ENCODE data around the gene NKD1.
A peak's percentile ranks its signal among the peaks of the same experiment; 100 is the strongest.

The NKD1 gene

DNA sequence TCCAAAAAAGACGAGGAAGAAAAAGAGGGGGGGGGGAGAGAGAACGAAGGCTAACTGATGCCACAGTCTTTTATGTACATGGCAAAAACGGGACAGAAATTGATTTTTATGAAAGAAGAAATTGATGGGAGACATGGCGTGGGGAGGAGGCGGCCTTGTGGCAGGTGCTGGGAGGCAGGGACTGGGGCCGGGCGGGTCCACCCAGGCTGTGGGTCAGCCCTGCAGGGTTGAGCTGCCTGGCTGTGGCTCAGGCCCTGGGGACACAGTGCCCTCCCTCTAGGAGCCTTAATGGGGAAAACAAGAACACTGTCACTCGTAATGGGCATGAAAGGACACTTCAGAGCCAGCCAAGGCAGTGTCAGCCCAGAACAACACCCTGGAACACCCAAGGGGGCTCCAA, 98.1 kb downstream of the NKD1 start:
- no peak for DNase-seq (ENCODE audit: low read depth)

DNA sequence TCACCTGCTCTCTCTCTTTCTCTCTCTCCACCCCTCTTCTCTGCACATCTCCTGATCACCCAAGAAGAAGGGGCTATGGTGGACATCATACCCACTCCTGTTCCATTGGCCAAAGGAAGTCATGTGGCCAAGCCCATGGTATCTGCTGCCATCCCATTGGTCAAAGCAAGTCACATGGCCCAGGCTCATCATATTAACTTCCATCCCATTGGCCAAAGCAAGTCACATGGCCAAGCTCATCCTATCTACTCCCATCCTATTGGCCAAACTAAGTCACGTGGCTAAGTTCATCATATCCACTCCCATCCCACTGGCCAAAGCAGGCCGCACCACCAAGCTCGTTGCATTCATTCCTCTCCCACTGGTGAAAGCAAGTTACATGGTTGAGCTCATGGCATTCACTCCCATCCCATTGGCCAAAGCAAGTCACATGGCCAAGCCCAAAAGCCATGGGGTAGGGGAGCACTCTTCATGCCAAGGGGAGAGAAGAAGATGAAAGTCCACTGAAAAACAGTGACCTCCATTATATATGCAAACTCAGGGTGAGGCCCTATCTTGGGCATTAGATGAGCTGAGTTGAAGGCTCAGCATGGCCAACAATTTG, 103.7 kb downstream of the NKD1 start:
- DNase-seq (ENCODE audit: low read depth): no peak

DNA sequence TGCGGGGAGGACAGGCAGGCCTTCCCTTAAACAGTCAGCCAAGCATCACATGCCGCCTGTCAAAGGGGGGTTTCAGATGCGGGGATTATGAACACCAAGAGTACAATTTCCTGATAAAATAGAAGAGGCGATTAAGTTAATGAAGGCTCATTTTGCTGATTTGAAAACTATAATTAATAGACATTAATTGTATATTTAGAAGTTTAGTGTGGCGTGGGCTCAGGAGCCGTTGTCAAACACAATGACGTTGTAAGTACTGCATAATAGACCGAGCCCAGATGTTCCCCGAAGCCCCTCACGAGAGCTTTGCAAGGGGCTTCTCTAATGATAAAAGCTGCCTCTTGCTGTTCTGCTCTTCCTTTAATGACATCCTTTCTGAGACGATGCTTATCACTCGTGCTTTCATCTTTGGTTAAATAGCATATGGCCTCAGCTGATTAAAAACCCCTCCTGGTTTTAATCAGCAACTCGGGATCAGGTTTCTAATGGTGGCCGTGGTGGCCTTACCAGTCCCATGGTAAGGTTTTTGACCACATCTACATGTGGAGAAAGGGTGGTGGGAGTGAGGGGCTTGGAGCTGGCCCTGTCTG, 104.7 kb downstream of the NKD1 start:
- DNase-seq (ENCODE audit: low read depth): no peak

DNA sequence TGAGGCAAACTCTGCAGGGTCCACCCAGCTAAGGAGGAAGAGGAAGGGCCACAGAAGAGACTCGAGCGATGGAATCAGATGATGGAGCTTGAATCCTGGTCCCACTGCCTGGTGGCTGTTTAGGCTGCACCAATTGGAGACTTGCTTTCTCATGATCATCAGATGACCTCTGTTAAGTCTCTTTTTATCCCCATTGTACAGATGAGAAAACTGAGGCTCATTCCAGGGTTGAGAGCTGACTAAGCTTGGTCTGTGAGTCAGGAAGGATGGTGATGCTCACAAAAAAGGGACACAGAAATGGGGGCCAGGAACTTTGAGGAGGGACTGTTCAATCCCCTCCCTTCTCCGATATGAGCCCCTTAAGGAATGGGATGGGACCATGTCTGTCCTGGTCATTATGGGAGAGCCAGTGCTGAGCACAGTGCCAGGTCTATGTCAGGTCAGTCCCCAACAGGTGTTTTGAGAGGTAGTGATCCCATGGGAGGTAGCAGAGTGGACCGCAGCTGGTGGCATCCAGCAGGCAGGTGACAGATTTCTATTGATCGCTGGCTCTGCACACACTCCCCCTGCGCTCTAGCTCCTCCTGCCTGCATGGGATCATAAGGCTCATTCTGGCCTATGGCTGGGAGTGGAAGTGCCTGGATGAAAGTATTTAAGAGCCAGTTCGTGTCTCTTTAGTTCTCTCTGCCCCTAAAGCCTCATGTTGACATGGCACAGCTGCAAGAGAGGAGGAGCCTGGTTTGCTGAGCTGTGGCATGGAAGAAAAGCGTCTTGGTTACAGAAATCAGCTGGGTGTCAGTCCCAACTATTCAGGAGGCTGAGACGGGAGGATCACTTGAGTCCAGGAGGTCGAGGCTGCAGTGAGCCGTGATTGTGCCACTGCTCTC, 105.7 kb downstream of the NKD1 start:
- DNase-seq (ENCODE audit: low read depth): no peak

DNA sequence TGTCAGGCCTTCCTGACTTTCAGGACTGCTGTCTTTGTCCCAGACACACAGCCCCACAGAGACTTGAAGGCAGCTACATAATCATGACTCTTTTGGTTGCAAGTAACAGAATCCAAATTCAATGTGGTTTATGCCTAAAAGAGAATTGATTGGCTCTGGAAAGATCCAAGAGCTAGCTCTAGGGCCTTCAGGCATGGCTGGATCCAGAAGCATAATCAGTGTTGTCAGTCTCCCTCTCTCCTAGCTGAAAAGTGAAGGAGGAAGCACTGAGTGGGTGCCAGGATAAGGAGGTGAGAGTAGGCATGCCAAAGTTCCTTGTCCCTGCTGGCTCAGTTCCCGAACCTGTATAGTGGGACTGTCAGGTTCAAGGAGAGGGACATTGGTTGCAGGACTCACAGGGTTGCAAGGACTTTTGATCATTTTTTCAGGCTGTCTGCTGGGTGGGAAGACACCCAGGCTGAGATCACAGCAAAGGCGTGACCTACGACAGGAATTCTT, 107.4 kb downstream of the NKD1 start:
- no peak for DNase-seq (ENCODE audit: low read depth)

DNA sequence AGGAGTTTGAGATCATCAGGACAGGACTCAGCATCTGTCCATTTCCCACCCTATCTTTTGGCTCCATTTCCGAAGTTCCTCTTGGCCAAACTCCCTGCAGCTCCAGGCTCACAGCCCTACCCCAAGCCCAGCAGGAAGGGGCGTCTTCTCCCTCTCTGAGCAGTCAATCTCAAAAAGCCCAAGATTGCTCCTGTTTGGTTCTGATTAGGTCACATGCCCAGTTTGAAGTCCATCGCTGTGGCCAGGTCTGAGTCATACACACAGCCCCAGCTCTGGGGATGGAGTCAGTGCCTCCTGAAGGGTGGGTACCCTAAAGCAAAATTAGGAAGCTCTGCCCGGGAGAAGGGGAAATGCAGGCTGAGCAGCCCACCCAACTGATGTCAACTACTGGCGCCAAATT, 109.0 kb downstream of the NKD1 start:
- no peak for DNase-seq (ENCODE audit: low read depth)

DNA sequence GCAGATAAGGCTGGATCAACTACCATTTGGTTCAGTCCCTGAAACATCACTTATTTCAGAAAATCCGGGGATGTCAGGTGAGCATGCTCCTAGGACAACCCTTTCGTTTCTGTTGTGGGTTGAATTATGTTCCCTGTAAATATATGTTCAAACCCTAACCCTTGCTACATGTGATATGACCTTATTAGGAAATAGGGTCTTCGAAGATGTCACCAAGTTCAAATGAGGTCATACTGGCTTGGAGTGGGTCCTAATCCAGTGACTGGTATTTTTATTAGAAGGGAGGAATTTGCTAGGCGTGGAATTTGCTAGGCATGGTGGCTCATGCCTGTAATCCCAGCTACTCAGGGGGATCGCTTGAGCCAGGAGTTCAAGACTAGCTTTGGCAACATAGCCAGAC, 111.6 kb downstream of the NKD1 start:
- no peak for DNase-seq (ENCODE audit: low read depth)

DNA sequence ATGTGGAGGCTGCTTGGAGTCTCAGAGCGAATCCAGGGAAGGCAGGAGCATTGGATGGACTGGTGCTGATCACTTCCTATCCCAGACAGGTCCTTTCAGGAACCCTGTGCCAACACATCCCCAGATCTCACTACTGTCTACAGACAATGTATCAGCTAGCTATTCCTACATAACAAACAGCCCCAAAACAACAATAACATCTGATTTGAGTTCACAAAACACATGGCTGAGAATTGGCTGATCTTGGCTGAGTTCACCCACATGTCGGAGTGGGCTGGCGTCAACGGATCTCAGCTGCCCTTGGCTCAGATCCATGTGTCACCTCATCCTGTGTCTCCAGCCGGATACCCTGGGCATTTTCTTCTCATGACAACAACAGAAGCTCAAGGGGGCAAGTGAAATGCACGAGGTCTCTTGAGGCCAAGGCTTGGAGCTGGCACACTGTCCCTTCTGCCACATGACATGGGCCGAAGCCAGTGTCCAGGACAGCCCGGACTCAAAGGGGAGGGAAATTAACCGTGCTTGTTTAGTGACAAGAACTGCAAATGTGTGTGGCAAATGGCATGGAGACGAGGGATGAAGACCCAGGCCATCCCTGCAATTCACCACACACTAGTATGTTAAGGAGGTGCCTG, 114.2 kb downstream of the NKD1 start:
- DNase-seq (ENCODE audit: low read depth): no peak

DNA sequence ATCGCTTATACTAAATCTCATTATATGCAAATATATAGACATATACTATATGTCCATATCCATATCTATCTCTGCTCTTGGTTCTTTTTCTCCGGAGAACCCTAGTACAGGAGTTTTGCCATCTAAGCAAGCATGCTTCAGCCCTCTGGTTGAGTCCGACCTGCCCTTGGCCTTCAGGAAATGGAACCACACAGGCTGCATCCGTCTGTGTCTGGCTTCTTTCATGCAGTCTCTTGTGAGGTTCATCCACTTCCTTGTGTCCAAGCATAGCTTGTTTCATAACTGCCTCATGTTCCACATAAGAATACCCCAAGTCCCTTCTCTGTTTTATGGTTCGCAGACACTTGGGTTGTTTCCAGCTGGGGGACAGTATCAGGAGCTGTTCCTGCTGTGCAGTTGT, 116.1 kb downstream of the NKD1 start:
- no peak for DNase-seq (ENCODE audit: low read depth)

DNA sequence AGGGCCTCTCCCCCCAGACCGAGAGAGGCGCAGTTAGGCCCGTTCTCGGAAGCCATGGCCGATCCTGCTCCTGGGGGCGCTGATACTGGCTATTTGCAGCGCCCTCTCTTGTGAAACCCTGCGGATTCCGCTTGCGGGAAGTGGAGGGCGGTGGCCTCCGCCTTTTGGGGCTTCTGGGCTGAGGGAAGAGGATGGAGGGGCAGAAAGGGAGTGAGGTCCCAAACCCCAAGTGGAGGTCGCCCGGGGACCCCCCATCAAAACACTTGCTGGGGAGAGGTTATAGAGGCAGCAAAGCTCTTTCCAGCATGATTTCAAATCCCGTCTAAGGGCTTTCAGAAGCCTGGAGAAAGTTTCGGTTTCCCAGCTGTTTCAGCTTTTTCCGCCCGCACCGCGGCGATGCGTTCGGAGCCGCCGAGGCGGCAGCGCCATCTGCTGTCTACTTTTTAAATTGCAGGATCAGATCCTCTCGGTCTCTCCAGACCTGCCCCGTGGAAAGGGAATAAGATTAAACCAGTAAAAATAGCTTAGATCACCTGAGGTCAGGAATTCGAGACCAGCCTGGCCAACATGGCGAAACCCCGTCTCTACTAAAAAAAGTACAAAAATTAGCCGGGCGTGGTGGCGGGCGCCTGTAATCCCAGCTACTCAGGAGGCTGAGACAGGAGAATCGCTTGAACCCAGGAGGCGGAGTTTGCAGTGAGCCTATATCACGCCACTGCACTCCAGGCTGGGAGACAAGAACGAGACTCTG, 117.1 kb downstream of the NKD1 start:
- DNase-seq (ENCODE audit: low read depth): peak; percentile 53

DNA sequence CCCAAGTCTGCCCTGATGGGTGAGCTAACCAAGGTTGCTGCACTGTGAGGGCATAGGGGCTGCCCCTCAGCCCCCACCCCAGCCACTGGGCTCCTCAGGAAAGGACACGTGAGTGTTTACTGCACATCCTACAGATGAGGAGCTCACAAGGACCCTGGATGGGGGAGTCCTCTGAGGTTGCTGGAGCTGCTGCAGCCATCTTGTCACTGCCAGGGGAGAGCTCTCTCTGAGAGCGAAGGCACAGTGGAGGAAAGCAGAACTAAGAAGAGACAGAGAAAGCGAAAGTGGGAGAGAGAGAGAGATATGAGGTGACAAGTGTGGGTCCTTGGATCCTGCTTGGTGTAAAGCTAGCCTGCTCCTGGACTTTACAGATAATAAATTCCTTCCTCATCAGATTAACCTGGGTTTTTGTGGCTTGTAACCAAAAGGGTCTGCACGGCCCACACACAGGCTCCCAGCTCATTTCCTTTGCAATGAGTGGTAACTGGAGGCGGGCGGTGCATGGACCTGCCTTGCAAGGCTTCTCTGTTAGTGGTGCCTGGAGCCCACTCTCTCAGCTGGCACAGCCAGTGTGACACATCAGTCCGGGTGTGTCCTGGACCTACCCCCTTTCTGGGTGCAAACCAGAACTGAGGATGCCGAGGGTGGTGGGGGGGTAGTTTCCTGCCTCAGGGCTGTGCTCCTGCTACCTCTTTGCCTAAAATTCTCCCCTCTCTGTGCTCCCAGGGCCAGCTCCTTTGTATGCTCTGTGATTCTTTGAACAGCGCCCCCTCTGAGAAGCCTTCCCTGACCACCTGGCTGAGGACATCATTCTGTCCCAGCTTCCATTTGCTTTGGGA, 118.7 kb downstream of the NKD1 start:
- DNase-seq (ENCODE audit: low read depth): no peak

DNA sequence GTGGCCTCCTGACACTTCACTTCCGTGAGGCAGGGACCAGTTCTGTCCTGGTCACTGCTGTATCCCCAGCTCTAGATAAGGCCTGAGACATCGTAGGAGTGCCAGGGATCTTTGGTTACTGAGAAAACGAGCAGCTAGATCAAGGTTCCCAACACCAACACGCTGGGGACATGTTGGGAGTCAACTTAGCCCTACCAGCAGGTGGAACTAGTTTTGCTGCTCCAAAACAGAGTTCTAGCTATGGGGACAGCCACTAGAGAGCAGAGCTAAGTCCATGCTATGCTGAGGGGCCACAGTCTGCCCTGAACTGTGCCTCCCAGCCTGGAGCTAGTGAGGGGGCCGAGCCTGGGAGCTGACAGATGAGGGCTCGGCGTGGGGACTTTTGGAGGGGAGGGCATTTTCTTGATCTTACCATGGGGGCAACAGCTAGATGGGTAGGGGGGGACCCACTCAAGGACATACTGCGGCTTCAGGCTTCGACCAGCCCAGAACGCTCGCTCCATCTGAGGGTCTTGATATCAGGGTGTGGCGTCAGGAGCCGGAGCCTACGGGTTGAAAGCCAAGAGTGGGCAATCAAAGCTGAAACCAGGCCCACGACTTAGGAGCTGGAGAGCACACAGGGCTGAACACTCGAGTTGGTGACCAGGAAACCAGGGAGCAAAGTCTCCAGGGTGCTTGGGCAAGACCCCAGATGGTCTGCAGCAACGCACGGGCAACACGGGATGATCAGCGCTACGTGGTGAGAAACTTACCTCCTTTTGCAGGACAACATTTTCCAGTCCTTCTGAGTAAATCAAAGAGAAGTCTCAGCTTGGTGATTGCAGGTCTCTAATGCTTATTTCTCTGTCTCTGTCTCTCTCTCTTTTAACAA, 119.5 kb downstream of the NKD1 start:
- DNase-seq (ENCODE audit: low read depth): no peak

DNA sequence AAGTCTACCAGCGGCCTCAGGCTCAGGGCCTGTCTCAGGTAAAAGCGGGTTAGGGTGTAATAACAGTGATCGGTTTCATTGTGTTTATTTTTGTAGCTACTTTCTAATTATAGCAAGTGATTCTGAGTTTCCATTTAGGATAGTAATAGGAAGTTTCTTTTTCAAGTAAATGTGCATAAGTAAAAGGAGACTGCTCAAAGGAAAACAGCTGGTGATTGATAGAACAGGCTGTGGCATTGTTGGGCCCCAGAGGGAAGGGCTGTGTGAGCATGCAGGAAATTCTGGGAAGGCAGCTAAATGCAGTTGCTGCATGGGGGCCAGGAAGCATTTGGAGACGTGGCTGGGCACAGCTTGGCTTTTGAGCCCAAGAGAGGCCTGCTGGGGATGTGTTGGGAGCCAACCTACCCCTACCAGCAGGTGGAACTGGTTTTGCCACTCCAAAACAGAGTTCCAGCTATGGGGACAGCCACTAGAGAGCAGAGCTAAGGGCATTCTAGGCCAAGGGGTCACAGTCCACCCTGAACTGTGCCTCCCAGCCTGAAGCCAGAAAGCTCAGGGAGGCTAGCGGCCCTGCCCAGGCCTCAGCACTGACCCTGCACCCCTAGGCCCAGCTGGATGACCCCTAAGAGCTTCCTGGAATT, 120.3 kb downstream of the NKD1 start:
- DNase-seq (ENCODE audit: low read depth): no peak

DNA sequence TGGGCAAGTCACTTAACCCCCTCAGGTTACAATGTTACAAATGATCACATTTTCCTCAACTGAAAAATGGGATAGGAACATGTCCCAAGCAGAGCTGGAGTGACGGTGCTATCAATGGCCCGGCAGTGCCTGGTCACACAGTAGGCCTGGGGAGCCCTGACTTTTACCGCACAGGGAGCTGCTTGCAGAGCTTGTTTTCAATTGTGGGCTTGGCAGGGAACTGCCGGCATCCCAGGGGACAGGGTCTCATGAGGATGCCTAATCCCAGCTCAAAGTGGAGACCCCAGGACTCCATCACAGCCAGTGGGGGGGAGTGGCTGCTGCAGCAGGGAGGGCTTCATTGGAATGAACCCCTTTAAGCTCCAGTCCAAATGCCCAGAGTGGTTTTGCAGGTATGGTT, 121.5 kb downstream of the NKD1 start:
- no peak for DNase-seq (ENCODE audit: low read depth)

DNA sequence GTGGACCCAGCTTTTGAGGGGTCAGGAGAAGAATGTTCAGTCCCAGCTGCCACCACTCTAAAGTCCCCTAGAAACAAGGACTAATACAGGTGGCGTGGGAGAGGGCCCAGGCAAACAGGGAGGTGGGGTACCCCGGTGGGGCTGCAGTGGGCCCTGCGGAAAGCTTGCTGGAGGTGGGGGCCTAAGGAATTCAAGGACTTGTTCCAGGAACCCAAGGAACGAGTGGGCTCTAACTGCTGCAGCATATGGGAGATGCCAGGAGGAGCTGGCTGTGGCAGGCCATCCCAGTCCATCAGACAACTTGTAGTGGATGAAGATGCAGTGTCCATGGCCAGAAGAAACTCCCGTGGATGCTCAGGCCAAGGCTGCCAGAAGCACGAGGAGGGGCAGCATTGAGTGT, 122.3 kb downstream of the NKD1 start:
- no peak for DNase-seq (ENCODE audit: low read depth)

DNA sequence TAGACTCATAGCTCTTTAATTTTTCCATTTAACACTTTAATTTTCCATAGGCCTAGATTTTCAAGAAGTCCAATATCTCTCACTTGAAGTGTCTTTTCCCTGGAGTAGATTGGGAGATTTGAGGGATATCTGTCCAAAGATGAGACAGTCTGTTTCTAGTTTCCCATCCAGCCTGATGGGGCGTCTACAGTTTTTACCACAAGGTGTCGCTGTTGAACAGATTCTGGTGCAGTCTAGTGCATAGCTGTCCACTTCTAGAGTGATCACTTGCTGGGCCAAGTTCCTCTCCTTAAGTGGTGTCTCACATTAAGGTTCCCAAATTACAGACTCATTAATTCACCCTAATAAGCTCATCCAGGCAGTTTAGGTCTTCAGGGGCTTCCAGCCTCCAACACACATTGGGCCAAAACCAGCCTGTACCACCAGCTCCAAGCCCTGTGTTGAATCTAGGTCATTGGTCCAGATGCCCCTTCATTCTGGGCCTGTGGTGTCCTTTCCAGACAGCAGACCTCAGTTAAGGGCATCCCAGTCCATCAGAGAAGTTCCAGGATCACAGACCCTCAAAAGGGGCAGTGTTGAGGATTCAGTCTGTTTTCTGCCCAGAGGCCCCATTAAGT, 123.6 kb downstream of the NKD1 start:
- DNase-seq (ENCODE audit: low read depth): peak; percentile 36

DNA sequence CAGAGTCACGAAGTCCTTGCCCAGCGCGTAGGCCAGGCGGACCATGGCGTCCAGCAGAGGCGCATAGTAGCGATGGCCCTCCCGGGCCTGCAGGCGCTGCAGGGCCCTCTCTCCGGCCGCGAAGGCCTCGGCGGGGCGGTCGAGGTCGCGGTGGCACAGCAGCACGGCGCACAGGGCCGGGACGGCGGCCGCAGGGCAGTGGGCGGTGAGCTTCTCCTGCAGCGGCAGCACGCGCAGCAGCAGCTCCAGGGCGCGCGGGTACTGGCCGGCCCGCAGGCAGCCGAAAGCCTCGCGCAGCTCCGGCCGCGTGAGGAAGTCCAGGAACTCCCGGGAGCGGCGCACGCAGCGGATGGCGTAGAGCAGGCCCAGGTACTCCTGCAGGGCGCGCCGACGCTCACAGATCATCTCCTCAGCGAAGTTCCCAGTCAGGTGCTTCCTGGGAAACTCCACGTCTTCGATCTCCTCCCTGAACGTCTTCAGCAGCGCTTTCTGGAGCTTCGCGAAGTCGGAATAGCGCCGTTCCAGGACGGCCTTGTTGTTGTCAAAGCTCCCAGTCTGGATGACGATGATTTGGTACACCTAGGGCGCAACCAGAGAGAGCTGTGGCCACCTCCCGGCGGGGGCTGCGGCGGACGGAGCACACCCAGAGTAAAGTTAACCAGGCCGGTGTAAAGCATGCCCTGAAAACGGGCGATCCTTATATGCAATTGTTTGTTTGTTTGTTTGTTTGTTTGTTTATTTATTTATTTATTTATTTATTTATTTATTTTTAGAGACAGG, 125.5 kb downstream of the NKD1 start:
- DNase-seq (ENCODE audit: low read depth): no peak

DNA sequence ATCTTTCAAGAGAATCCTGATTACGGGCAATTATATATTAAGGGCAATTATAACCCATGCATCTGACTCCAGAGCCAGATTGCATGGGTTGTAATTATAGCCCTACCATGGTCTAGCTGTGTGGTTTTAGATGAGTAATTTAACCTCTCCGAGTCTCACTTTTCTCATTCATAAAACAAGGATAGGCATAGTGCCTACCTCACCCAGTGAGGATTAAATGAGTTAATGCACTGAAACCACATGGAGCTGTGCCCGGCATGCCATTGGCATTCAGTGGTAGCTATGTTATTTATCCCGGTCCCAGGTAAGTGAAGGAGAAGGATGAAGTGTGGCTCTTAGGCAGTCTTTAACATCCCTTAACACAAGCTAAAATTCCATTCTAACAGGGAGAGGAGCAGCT, 126.6 kb downstream of the NKD1 start:
- DNase-seq (ENCODE audit: low read depth): no peak

All from amniotic epithelial cell (primary cell).